Glomerular visceral epithelial cell (primary cell): ENCODE data around the gene SPSB1.

Experiments used
- DNase-seq: peaks from one replicate; pipeline ENCODE4 v3.0.0-alpha.2; 2016; ENCODE audit errors: extremely low spot score

Gene SPSB1

DNA sequence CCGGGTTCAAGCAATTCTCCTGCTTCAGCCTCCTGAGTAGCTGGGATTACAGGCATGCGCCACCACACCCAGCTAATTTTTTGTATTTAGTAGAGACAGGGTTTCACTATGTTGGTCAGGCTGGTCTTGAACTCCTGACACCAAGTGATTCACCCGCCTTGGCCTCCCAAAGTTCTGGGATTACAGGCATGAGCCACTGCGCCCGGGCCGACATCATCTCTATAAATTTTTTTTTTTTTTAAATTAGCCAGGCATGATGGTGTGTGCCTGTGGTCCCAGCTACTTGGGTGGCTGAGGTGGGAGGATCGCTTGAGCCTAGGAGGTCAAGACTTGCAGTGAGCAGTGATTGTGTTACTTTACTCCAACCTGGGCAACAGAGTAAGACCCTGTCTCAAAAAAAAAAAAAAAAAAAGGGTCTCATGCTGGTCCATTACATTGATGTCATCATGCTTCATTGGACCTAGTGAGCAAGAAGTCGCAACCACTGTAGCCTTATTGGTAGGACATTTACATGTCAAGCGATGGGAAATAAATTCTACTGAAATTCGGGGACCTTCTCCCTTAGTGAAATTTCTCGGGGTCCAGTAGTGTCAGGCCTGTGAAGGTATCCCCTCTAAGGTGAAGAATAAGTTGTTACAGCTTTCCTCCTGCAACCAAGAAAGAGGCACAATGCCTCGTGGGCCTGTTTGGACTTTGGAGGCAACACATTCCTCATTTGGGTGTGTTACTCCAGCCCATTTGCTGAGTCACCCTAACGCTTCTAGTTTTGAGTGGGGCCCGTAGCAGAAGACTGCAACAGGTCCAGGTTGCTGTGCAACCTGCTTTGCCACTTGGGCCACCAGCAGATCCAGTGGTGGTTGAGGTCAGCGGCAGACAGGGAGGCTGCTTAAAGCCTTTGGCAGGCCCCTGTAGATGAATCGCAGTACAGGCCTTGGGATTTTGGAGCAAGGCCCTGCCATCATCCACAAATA, 7.2 kb downstream of the SPSB1 start:
- DNase-seq, result peak; percentile 62

GRCh38 chr1:9300573-9300972, 7.9 kb downstream of the SPSB1 start:
- no peak for DNase-seq

DNA sequence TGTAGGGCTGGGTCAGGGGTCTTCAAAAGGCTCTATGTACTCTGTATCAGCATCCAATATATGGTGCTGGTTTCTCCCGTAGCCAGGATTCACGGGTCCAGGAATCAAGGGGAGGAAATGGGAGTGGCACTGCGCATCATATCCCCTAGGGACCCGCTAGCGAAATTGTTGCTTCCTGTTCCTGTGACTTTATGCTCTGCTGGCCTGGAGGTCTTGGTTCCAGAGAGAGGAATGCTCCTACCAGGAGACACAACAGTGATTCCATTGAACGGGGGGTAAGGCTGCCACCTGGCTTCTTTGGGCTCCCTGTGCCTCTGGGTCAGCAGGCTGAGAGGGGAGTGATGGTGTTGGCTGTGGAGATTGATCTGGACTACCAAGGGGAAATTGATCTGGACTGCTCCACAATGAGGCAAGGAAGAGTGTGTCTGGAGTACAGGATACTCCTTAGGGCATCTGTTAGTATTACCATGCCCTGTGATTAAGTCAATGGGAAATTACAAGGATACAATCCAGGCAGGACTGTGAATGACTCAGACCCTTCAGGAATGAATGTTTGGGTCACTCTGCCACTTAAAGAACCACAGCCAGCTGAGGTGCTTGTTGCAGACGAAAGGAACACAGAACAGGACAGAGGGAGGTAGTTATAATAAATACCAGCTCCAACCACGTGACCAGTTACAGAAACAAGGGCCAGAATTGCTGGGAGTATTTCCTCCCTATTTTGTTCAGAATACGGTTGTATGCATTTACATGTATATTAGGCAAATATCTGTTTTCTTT, 10.2 kb downstream of the SPSB1 start:
- peak; percentile 93 for DNase-seq

DNA sequence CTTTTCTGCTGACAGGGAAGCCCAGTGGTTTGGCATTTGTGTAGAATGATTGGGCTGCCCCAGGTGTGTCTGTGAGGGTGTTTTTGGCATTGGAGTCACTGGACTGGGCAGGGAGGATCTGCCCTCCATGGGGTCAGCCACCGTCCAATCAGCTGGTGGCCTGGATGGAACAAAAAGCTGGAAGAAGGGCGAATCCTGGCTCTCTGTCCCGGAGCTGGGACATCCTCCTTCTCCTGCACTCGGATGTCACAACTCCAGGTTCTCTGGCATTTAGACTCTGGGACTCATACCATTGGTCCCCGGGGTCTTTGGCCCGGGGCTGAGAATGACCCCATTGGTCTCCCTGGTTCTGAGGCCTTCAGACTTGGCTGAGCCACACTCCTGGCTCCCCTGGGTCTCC, 11.2 kb downstream of the SPSB1 start:
- no peak for DNase-seq

GRCh38 chr1:9305216-9305615, 12.5 kb downstream of the SPSB1 start:
- no peak for DNase-seq

GRCh38 chr1:9306006-9306405, 13.3 kb downstream of the SPSB1 start:
- DNase-seq, result no peak

GRCh38 chr1:9307303-9307702, 14.6 kb downstream of the SPSB1 start:
- no peak for DNase-seq

- no peak for DNase-seq
Observed at GRCh38 chr1:9308236-9308785, 15.6 kb downstream of the SPSB1 start.

DNA sequence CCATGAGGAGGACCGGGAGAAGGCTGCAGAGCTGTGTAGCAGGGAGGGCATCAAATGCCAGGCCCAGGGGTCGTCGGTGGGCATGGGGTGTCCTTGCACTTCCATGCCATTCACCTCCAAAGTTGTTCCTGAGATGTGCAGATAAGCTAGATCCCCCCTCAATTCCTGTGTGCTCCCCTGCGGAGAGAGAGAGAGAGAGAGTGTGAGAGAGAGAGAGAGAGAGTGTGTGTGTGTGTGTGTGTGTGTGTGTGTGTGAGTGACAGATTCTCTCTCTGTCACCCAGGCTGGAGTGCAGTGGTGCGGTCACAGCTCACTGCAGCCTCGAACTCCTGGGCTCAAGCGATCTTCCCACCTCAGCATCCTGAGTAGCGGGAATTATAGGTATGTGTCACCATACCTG, 16.4 kb downstream of the SPSB1 start:
- no peak for DNase-seq

DNA sequence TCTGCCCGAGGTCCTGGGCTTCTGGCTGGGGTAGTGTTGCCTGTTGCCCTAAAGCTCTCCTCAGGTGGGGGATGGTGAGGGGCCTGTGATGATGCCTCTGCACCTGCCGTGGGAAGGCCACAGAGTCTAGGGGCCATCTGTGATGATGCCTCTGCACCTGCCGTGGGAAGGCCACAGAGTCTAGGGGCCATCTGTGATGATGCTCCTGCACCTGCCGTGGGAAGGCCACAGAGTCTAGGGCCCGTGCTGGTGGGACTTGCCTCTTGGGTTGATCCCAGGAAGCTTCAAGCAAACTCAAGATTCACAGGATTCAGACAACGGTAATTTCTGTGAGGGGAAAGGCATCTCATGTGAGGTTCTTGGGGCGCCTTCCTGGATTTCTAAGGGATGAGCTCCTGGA, 17.3 kb downstream of the SPSB1 start:
- DNase-seq, result no peak

DNA sequence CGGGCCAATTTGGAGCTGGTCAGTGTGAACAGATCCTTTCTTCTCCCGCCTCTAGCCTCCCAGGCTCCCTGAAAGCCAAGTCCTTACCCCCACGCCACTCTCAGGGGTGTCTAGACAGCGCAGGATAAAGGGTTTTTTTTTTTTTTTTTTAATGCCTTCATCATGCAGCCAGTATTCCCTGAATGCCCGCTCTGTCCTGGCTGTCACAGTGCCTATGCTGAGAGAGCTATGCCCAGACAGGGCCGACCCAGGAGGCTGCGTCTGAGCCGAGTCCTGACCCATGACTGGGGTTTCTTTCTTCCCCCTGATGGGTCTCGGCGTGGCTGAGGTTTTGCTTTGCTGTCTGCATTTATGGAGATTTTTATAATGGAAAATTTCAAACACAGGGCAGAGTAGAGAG, 18.3 kb downstream of the SPSB1 start:
- DNase-seq, result no peak

GRCh38 chr1:9311479-9311878, 18.8 kb downstream of the SPSB1 start:
- DNase-seq, result no peak

- no peak for DNase-seq
Observed at GRCh38 chr1:9312168-9312720, 19.6 kb downstream of the SPSB1 start.

GRCh38 chr1:9313576-9313975, 20.9 kb downstream of the SPSB1 start:
- no peak for DNase-seq

DNA sequence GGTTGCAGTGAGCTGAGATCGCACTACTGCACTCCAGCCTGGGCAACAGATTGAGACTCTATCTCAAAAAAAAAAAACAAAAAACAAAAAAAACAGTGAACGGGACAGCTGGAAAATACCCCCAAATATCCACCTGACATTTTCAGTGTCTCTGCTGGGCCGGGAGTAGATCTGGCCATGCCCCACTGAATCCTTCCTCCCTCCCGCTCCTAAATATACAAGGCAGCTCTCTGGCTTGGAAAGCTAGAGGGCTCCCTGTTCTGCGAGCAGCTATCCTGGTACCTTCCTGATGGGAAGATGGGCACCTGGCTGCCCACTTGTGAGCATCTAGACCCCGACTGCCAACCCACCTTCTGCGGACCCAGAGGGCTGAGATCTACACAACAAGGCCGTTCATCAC, 21.4 kb downstream of the SPSB1 start:
- no peak for DNase-seq

DNA sequence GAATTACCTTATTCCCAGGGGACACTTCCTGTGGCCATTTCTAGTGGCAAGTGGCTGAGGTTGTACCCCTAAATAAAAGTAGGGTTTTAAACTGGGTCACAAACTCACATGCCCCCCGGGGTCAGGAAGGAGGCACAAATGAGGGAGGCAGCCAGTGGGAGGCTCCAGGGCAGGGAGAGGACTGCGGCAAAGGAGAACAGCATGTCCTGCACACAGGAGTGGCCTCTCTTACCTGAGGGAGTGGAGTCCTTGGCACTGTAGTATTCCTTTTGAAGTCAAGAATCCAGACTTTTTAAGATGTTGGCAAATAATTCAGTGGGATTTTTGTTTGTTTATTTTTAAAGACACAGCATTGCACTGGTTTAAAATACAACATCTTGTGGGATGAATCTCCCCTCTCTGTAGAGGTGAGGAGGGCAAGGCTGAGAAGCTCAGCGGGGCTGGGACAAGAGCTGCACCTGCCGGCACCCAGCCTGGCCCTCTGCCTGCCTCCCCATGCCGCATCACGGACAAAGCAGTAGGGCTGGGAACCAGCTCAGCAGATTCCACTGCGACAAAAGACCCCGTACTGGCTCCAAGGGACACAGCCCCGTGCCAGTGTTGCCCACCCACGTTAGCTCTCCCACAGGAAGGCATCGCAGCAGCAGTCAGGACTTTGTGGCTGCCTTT, 22.2 kb downstream of the SPSB1 start:
- DNase-seq, result no peak

- peak; percentile 48 for DNase-seq
Observed at GRCh38 chr1:9315411-9316079, 22.9 kb downstream of the SPSB1 start.

DNA sequence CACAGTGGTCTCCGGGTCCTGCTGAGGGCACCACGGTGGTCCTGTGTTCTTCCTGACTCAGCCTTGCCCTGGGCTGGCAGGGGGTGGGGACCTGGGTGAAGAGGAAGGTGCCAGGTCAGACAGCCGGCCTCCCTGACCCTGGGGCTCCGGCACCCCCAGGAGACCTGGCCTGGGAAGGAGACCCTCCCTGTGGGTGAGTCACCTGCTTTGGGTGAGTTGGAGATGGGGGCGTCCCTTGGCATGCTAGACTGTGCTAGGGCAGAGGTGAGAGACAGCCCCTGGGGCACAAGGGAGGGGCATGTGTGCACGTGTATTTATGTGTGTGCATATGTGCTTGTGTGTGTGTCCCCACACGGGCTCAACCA, 23.4 kb downstream of the SPSB1 start:
- no peak for DNase-seq

GRCh38 chr1:9316512-9316911, 23.8 kb downstream of the SPSB1 start:
- no peak for DNase-seq

DNA sequence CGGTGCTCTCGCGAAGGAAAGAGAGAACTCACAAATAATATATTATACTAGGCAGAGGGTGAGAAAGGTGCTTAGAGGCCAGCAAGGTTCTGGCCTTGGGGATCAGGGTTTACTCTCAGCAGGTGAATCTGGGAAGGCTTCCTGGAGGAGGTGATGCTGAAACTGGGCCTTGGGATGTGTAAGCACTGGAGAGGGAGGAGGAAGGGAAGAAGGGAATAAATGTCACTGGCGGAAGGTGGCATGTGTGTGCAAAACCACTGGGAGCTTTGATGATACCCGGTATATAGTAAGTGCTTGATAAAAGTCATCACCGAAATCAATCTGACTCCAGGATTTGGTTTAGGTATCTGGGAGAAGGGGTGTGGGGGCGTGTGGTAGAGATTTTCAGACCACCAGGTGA, 24.4 kb downstream of the SPSB1 start:
- no peak for DNase-seq
